DND-41 (cell line): ENCODE data around the gene UST.

Experiments
- EZH2 ChIP-seq: IDR thresholded peaks from 3 replicates; pipeline ENCODE4 v1.6.1; 2012; ENCODE audit warnings: borderline replicate concordance, low read depth, mild to moderate bottlenecking, moderate library complexity, low read length, inconsistent platforms; ENCODE audit not compliant: severe bottlenecking
- TF ChIP-seq, protein P1 (sequence below): IDR thresholded peaks from 2 replicates; pipeline ENCODE4 v1.5.1; 2012; ENCODE audit warnings: borderline replicate concordance, low read length, moderate library complexity, mild to moderate bottlenecking; ENCODE audit not compliant: poor library complexity, severe bottlenecking; ENCODE audit errors: extremely low read depth

DNA sequence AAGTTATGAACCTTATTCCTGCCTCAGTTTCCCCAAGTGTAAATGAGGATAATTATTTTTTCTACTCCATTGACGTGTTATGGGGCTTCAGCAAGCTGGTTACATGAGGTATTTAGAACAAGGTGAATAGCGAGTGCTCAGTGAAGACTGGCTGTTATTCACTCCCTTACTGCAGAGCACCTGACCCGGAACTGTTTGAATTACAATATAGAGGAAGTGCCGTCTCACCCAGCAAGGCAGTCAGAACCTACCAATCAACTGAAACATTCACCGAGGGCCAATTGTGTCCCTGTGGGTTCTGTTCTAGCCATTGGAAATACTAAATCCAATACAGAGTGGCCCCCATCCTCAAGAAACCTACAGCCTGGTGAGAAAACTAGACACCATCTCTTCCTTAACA lies 216.9 kb downstream of the UST start:
- no peak for TF ChIP-seq EZH2
- TF ChIP-seq, protein P1, sequence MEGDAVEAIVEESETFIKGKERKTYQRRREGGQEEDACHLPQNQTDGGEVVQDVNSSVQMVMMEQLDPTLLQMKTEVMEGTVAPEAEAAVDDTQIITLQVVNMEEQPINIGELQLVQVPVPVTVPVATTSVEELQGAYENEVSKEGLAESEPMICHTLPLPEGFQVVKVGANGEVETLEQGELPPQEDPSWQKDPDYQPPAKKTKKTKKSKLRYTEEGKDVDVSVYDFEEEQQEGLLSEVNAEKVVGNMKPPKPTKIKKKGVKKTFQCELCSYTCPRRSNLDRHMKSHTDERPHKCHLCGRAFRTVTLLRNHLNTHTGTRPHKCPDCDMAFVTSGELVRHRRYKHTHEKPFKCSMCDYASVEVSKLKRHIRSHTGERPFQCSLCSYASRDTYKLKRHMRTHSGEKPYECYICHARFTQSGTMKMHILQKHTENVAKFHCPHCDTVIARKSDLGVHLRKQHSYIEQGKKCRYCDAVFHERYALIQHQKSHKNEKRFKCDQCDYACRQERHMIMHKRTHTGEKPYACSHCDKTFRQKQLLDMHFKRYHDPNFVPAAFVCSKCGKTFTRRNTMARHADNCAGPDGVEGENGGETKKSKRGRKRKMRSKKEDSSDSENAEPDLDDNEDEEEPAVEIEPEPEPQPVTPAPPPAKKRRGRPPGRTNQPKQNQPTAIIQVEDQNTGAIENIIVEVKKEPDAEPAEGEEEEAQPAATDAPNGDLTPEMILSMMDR: no peak
